ENCODE results near the gene RPRD1B. TPM values are rescaled to one million over a fixed set of nuclear protein-coding genes. Genes with fewer than 3 reads are reported as not detected.
"Not testable (repeated sequence)": the region's sequence is repeated elsewhere in the genome, so short reads cannot be mapped to it uniquely, and the experiment has no call there.

RPRD1B gene
- total and polyA plus RNA-seq, 3 donors from 2014 or later, result 30.4 to 50.5 (median 41.9) TPM

DNA sequence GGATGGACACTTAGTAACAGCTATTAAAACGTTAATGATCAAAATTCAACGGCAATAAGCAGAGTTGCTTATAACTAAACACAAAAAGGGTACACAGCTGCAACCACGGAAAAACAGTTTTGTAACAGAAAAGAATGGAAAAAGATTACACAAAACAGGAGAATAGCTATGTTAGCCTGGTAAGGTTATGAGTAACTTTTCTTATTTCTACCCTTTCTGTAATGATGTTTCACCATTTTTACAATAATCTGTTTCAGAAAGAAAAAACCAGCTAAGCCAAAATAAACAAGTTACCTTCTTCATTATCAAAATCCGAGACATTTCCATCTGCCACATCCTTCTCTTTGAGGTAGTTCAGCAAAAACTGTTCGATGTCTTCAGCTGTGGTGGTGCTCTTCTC lies 27.6 kb upstream of the RPRD1B start:
- Histone ChIP-seq H3K27ac (no peak overlapping the region), H3K36me3 (ENCODE audit: low read depth, missing control alignments) (no peaks in the 10 kb centered on the region), H3K9me3 (no peaks in the 10 kb centered on the region), H3K4me3 (no peak overlapping the region), H3K4me1 (no peaks in the 10 kb centered on the region), H3K27me3 (no peaks in the 10 kb centered on the region)
- TF ChIP-seq POLR2A (IDR thresholded peaks at IDR 0.05), result no peak
- TF ChIP-seq, protein P1, sequence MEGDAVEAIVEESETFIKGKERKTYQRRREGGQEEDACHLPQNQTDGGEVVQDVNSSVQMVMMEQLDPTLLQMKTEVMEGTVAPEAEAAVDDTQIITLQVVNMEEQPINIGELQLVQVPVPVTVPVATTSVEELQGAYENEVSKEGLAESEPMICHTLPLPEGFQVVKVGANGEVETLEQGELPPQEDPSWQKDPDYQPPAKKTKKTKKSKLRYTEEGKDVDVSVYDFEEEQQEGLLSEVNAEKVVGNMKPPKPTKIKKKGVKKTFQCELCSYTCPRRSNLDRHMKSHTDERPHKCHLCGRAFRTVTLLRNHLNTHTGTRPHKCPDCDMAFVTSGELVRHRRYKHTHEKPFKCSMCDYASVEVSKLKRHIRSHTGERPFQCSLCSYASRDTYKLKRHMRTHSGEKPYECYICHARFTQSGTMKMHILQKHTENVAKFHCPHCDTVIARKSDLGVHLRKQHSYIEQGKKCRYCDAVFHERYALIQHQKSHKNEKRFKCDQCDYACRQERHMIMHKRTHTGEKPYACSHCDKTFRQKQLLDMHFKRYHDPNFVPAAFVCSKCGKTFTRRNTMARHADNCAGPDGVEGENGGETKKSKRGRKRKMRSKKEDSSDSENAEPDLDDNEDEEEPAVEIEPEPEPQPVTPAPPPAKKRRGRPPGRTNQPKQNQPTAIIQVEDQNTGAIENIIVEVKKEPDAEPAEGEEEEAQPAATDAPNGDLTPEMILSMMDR (IDR thresholded peaks at IDR 0.05), result no peak
- 46 to 58% methylated on average over 5 of the region's 5 CpGs for WGBS, 2 donors
- DNase-seq, result no peak
- intact Hi-C loops (cut with DNase I; ENCODE audit: low total_unique reads), result no loop called here

DNA sequence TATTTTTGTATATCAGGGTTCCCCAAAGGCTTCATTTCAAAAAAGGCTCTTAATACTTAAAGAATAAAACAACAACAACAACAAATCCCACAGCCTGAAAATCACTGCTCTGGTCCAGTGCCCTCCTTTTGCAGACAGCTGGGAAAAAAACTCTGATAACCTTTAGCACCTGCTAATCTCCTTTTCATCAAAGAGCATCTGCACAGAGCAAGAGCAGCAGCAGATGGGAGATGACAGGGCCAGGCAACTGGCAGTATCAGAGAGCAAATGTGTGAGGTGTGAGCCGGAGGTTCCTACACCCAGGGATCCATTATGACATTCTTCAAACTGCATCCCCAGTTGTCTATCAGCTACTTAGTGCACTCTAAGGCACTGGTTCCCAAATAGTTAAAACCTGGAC lies 26.0 kb upstream of the RPRD1B start:
- Histone ChIP-seq H3K27ac (no peak overlapping the region), H3K27me3 (no peaks in the 10 kb centered on the region), H3K36me3 (ENCODE audit: low read depth, missing control alignments) (no peaks in the 10 kb centered on the region), H3K4me1 (no peaks in the 10 kb centered on the region), H3K9me3 (no peaks in the 10 kb centered on the region), H3K4me3 (no peak overlapping the region)
- no peak for DNase-seq
- intact Hi-C loops (cut with DNase I; ENCODE audit: low total_unique reads), result no loop called here
- 88 to 100% methylated on average over 1 of the region's 1 CpG for WGBS, 2 donors
- TF ChIP-seq, protein P1 (IDR thresholded peaks at IDR 0.05), result no peak
- no peak for TF ChIP-seq POLR2A (IDR thresholded peaks at IDR 0.05)

DNA sequence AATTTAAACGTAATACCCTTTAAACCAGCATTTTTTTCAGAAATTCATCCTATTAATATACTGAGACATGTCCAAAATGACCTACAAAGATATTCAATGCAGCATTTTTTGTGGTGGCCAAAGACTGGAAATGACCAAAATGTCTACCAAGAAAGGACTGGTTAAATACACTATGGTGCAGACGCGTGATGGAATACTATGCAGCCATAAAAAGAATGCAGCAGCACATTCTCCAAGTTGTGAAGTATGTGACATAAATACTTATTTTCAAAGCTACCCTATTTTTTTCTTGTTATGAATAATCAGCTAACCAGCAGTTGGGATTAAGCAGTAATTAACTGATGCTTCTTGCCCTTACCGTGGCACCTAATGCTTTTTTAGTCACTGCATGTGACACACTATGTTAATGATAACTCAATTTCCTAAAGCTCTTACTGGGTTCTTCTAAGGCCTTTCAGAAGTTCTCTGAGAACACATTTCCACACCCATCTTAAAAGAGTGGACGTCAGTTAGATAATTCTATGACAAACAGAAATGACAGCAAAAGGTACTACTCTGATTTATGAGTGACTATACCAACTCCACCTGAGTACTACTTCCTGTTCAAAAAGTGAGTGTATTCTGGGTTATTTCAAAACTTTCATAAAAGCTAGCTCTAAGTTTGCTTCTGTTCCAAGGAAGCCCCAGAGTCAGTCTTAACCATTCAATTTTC lies 25.2 kb upstream of the RPRD1B start:
- intact Hi-C loops (cut with DNase I; ENCODE audit: low total_unique reads), result no loop called here
- no peak for TF ChIP-seq POLR2A (IDR thresholded peaks at IDR 0.05)
- TF ChIP-seq, protein P1 (IDR thresholded peaks at IDR 0.05), result no peak

DNA sequence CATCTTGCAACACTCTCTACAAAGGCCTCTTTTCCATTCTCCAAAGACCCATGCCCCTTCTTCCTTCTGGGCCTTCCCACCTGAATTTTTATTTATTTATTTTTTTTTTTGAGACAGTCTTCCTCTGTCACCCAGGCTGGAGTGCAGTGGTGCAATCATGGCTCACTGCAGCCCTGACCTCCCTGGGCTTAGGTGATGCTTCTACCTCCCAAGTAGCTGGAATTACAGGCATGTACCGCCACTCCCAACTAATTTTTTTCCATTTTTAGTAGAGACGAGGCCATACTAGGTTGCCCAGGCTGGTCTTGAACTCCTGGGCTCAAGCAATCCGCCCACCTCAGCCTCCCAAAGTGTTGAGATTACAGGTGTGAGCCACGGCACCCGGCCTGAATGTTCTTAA lies 24.1 kb upstream of the RPRD1B start:
- intact Hi-C loops (cut with DNase I; ENCODE audit: low total_unique reads); H3K4me3 ChIP-seq; H3K4me1 ChIP-seq; H3K27ac ChIP-seq; H3K27me3 ChIP-seq; DNase-seq; H3K36me3 ChIP-seq (ENCODE audit: low read depth, missing control alignments); H3K9me3 ChIP-seq: not testable (repeated sequence)
- WGBS, 2 donors, result 93 to 98% methylated on average over 5 of the region's 5 CpGs

More for the DNA sequence above, 25.2 kb upstream of the RPRD1B start:
- 85 to 98% methylated on average over 5 of the region's 5 CpGs for WGBS, 2 donors
- Histone ChIP-seq H3K27ac (no peak overlapping the region), H3K36me3 (ENCODE audit: low read depth, missing control alignments) (no peaks in the 10 kb centered on the region), H3K4me3 (no peak overlapping the region), H3K9me3 (no peaks in the 10 kb centered on the region), H3K27me3 (no peaks in the 10 kb centered on the region), H3K4me1 (no peaks in the 10 kb centered on the region)
- no peak for DNase-seq

DNA sequence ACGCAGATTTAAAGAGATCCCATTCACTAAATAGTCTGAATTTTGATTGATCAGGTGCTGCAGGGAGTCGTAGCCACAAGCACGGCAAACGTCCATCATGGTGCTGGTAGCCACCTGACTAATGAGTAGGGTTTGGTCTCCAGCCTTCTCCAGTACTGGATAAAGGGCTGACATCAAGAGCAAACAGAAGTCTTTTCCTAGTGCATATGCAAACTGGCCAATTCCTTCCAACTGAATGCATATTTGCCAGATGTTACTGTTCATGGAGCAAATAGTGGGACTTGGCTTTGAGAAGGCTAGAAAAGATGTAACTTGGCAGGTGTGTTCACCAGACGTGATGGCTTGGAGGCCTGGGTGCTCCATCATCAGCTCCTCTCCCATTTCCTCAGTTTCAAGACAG lies 21.9 kb upstream of the RPRD1B start:
- Histone ChIP-seq H3K4me1 (no peaks in the 10 kb centered on the region), H3K36me3 (ENCODE audit: low read depth, missing control alignments) (no peaks in the 10 kb centered on the region), H3K27ac (no peak overlapping the region), H3K27me3 (no peaks in the 10 kb centered on the region), H3K4me3 (no peak overlapping the region), H3K9me3 (no peaks in the 10 kb centered on the region)
- 93 to 95% methylated on average over 5 of the region's 5 CpGs for WGBS, 2 donors
- no peak for TF ChIP-seq POLR2A (IDR thresholded peaks at IDR 0.05)
- TF ChIP-seq, protein P1 (IDR thresholded peaks at IDR 0.05), result no peak
- intact Hi-C loops (cut with DNase I; ENCODE audit: low total_unique reads), result no loop called here
- DNase-seq, result no peak
